Osteocyte (in vitro differentiated cells): ENCODE measurements around the gene QSOX1. TPM values are rescaled to one million over a fixed set of nuclear protein-coding genes. Genes with fewer than 3 reads are reported as not detected.

Experiments
- DNase-seq: peaks from one replicate; pipeline ENCODE4 v3.0.0; 2021; ENCODE audit warnings: mixed read lengths; ENCODE audit not compliant: unreplicated experiment; ENCODE audit errors: extremely low spot score
- H3K27ac Mint-ChIP-seq: one replicate; pipeline ENCODE4 v1.8.0; 2021; ENCODE audit warnings: mild to moderate bottlenecking, mixed read lengths; ENCODE audit not compliant: unreplicated experiment
- H3K27me3 Mint-ChIP-seq: one replicate; pipeline ENCODE4 v1.8.0; 2021; ENCODE audit warnings: mixed read lengths; ENCODE audit not compliant: unreplicated experiment
- H3K36me3 Mint-ChIP-seq: one replicate; pipeline ENCODE4 v1.8.0; 2021; ENCODE audit warnings: mixed read lengths; ENCODE audit not compliant: unreplicated experiment
- H3K4me1 Mint-ChIP-seq: one replicate; pipeline ENCODE4 v1.8.0; 2021; ENCODE audit warnings: mixed read lengths; ENCODE audit not compliant: unreplicated experiment
- H3K4me3 Mint-ChIP-seq: one replicate; pipeline ENCODE4 v1.8.0; 2021; ENCODE audit warnings: mild to moderate bottlenecking, moderate library complexity, mixed read lengths; ENCODE audit not compliant: unreplicated experiment
- H3K9me3 Mint-ChIP-seq: one replicate; pipeline ENCODE4 v1.8.0; 2021; ENCODE audit warnings: mixed read lengths; ENCODE audit not compliant: unreplicated experiment
- CTCF ChIP-seq: fragments of 200-600 bp; sonication (generic); IDR thresholded peaks from 2 replicates; pipeline ENCODE4 v1.5.0; 2021; ENCODE audit warnings: antibody characterized with exemption, mild to moderate bottlenecking, moderate library complexity
- total RNA-seq: library from RNA; stranded (reverse); gene quantifications from 2 replicates; pipeline ENCODE4 v1.2.1, GENCODE V29; 2021

Gene QSOX1
- total RNA-seq, 1 donor from 2014 or later = 152 TPM

DNA sequence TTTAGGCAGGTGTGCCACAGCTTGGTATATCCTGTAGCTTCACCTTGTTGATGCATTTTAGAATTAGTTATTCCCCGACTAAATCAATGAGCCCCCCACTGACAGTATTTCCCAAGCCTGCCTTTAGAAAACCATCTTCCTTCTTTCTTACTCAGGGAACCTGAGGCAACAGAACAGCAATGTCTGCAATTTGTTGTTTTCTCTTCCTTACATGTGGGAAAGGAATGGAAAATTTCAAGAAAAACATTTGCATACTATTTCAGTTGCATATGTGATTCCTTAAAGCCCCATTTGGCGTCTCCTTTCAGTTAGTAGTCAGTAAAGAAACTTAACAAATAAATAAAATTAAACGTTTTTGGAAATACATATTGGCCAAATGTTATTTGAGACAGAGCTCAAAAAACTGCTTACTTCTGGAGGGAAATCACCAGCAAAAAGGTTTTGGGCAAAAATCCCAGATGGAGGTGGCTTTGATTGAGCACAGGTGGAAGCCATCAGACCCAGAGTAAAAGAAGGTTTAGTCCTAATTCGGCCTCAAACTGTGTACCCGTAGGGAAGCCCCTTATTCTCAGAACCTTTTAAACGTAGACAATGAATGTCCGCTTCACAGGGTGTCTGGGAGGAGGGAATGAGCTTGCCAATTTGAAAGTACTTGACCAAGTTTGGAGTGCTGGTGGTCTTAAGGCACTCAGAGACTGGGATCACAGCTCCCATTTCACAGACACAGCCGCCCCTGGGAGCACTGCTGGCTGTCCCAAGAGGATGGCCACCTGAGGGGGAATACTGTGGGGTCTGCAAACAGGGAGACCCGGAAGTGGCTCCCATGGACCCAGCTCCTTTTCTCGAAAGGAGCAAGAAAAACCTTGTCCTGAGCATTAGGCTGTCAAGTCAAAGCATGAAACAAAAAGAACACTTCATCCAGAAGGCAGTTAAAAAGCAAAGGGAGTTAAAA lies 84.8 kb downstream of the QSOX1 start:
- no peak for TF ChIP-seq CTCF
- Mint-ChIP-seq H3K4me1 (peaks cover 19% of the 10 kb centered on the region), H3K27ac (no peak overlapping the region), H3K36me3 (no peaks in the 10 kb centered on the region), H3K9me3 (no peaks in the 10 kb centered on the region), H3K27me3 (peaks cover 79% of the 10 kb centered on the region), H3K4me3 (no peak overlapping the region)
- no peak for DNase-seq

GRCh38 chr1:180241716-180242544 lies 87.3 kb downstream of the QSOX1 start:
- peaks cover 54% of the 10 kb centered on the region for H3K27me3 Mint-ChIP-seq
- H3K36me3 Mint-ChIP-seq = no peaks in the 10 kb centered on the region
- DNase-seq = no peak
- H3K9me3 Mint-ChIP-seq = no peaks in the 10 kb centered on the region
- TF ChIP-seq CTCF = no peak
- no peak overlapping the region for H3K27ac Mint-ChIP-seq
- H3K4me3 Mint-ChIP-seq = no peak overlapping the region
- H3K4me1 Mint-ChIP-seq = no peaks in the 10 kb centered on the region

- no peak for TF ChIP-seq CTCF
- Mint-ChIP-seq H3K36me3 (no peaks in the 10 kb centered on the region), H3K4me1 (no peaks in the 10 kb centered on the region), H3K9me3 (no peaks in the 10 kb centered on the region), H3K27ac (no peak overlapping the region), H3K27me3 (peaks cover 37% of the 10 kb centered on the region), H3K4me3 (no peak overlapping the region)
- DNase-seq = no peak
Measured at GRCh38 chr1:180243517-180244221, 89.0 kb downstream of the QSOX1 start.

GRCh38 chr1:180244840-180245239 lies 90.2 kb downstream of the QSOX1 start:
- no peaks in the 10 kb centered on the region for H3K4me1 Mint-ChIP-seq
- no peak for TF ChIP-seq CTCF
- no peak overlapping the region for H3K27ac Mint-ChIP-seq
- H3K36me3 Mint-ChIP-seq = no peaks in the 10 kb centered on the region
- no peak for DNase-seq
- H3K27me3 Mint-ChIP-seq = peaks cover 26% of the 10 kb centered on the region
- H3K4me3 Mint-ChIP-seq = no peak overlapping the region
- H3K9me3 Mint-ChIP-seq = no peaks in the 10 kb centered on the region
